Loucy (cell line): ENCODE results near the gene ABL2.

Experiments
- EZH2phosphoT487 ChIP-seq: fragments of 200-600 bp; IDR thresholded peaks from 2 replicates; pipeline ENCODE4 v1.6.1; 2018; ENCODE audit warnings: antibody characterized with exemption, mild to moderate bottlenecking, moderate library complexity, borderline replicate concordance
- TF ChIP-seq, protein P1 (sequence below): fragments of 200-600 bp; sonication (generic); conservative IDR thresholded peaks from 2 replicates; pipeline ENCODE4 v1.5.1; 2014; ENCODE audit warnings: mild to moderate bottlenecking, antibody characterized with exemption, low read length

DNA sequence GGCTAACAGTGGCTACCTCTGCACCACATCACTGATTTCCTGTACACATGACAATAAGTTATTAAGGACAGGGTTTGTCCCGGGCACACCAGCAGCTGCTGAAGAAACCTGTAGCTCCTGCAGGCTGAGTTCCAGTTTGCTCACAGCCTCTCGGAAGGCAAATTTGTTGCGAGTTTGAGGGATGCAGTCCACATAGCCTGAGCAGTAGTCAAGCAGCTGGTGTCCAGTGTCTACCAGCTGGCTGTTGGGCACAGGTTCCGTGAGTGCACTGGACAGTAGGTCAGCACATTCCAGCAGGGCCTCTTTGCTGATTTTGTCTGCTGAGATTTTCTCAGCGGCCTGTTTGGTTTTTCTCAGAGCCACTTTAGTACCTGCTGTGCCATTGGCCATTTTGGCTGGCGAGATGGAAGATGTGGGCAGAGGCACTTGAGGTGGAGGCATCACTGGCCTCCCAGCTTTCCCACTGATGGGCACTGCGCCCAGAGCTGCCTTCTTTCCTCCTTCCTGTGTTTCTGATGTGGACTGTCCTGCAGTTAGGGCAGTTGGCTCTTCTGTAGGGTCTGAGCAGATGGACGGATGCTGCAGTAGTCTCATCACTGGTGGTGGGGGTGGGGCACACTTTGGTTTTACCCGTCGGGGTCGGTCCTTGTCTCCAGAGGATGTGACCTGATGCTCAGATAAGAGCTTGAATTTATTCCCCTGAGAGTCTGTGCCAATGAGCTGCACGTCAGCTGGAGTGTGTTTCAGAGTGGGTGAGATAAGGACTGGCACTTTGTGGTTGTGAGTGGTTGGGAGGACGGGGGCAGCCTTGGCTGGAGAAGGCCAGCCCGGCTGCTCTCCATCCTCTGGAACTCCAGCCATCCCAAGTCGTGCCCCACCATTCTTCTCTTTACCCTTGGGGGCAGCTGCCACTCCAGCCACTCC lies 121.5 kb downstream of the ABL2 start:
- TF ChIP-seq, protein P1, sequence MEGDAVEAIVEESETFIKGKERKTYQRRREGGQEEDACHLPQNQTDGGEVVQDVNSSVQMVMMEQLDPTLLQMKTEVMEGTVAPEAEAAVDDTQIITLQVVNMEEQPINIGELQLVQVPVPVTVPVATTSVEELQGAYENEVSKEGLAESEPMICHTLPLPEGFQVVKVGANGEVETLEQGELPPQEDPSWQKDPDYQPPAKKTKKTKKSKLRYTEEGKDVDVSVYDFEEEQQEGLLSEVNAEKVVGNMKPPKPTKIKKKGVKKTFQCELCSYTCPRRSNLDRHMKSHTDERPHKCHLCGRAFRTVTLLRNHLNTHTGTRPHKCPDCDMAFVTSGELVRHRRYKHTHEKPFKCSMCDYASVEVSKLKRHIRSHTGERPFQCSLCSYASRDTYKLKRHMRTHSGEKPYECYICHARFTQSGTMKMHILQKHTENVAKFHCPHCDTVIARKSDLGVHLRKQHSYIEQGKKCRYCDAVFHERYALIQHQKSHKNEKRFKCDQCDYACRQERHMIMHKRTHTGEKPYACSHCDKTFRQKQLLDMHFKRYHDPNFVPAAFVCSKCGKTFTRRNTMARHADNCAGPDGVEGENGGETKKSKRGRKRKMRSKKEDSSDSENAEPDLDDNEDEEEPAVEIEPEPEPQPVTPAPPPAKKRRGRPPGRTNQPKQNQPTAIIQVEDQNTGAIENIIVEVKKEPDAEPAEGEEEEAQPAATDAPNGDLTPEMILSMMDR: no peak
- TF ChIP-seq EZH2phosphoT487: no peak
